A549 (cell line): ENCODE results near the gene CTAG1B. TPM values are rescaled to one million over a fixed set of nuclear protein-coding genes. Genes with fewer than 3 reads are reported as not detected.

ENCODE experiments used
- ATAC-seq, 2 experiments: fragments of 200-7000 bp in 1 of 2; fragments of >200 bp in 1 of 2; cut with Nextera tagmentation in 1 of 2; cut with Tn5 transposase in 1 of 2; 3 replicates each; pipeline versions ENCODE4 v1.8.0 to v1.9.1; 2018 to 2020; ENCODE audit warnings: mild to moderate bottlenecking in 1 of 2, moderate library complexity in 1 of 2
- CTCF ChIA-PET: fragments of 300-600 bp; sonication (Branson Sonifier 250); formaldehyde crosslinking; extraction: SDS; loops from one replicate; lab custom pipeline; 2021; ENCODE audit warnings: antibody characterized with exemption, inconsistent platforms; lab: Yijun Ruan, JAX
- POLR2A ChIA-PET: fragments of 350-600 bp; formaldehyde crosslinking; extraction: SDS; loops from one replicate; lab custom pipeline; 2021; ENCODE audit warnings: antibody characterized with exemption, inconsistent platforms; lab: Yijun Ruan, JAX
- DNase-seq, 2 experiments: peaks; one replicate each; pipeline versions ENCODE4 v3.0.0 to v3.0.0-alpha.2; 2011 to 2016; ENCODE audit warnings: low read depth in 1 of 2, low spot score in 1 of 2
- FAIRE-seq: peaks from 2 replicates; lab custom pipeline; 2011; peaks lifted over from hg19 to GRCh38; lab: Jason Lieb, UNC
- H3K27ac ChIP-seq, 2 experiments: fragments of >200 bp; sonication (Bioruptor Twin); formaldehyde crosslinking; 3 replicates each; pipeline ENCODE4 v1.5.1; 2016 to 2017
- H3K4me1 ChIP-seq: fragments of >200 bp; sonication (Bioruptor Twin); formaldehyde crosslinking; 3 replicates; pipeline ENCODE4 v1.6.1; 2016
- H3K4me2 ChIP-seq: fragments of >200 bp; sonication (Bioruptor Twin); formaldehyde crosslinking; 3 replicates; pipeline ENCODE4 v1.6.1; 2016
- H3K4me3 ChIP-seq: fragments of >200 bp; sonication (Bioruptor Twin); formaldehyde crosslinking; 3 replicates; pipeline ENCODE4 v1.5.1; 2016
- H3K9me3 ChIP-seq: fragments of >200 bp; sonication (Bioruptor Twin); formaldehyde crosslinking; 3 replicates; pipeline ENCODE4 v1.6.1; 2016
- BHLHE40 ChIP-seq: IDR thresholded peaks from 2 replicates; pipeline ENCODE4 v1.6.1; 2012; ENCODE audit warnings: low read depth, low read length, inconsistent platforms
- CBX8 ChIP-seq: fragments of 200-600 bp; sonication (generic); IDR thresholded peaks from 2 replicates; pipeline ENCODE4 v1.6.1; 2016
- CEBPB ChIP-seq, 2 experiments: fragments of >200 bp in 1 of 2; sonication (Bioruptor Twin) in 1 of 2; formaldehyde crosslinking in 1 of 2; IDR thresholded peaks; 2 replicates each; pipeline ENCODE4 v1.6.1; 2012 to 2016
- CHD2 ChIP-seq: fragments of 150-350 bp; IDR thresholded peaks from 2 replicates; pipeline ENCODE4 v1.6.1; 2014; ENCODE audit warnings: low read length; ENCODE audit not compliant: partially characterized antibody
- EHF ChIP-seq: fragments of 250-450 bp; sonication (Bioruptor Pico); IDR thresholded peaks from 2 replicates; pipeline ENCODE4 v1.5.0; 2020; ENCODE audit warnings: mild to moderate bottlenecking
- EHMT2 ChIP-seq: fragments of 200-600 bp; sonication (generic); IDR thresholded peaks from 2 replicates; pipeline ENCODE4 v1.6.1; 2016; ENCODE audit warnings: antibody characterized with exemption, low read depth, mild to moderate bottlenecking, moderate library complexity
- EP300 ChIP-seq, 2 experiments: fragments of >200 bp; sonication (Bioruptor Twin); formaldehyde crosslinking; IDR thresholded peaks; 2 replicates in 1 of 2; 3 replicates in 1 of 2; pipeline ENCODE4 v1.6.1; 2016 to 2017
- FOSB ChIP-seq: fragments of 250-450 bp; sonication (Bioruptor Pico); IDR thresholded peaks from 2 replicates; pipeline ENCODE4 v1.5.0; 2020; ENCODE audit warnings: mild to moderate bottlenecking, moderate library complexity
- GATA3 ChIP-seq: IDR thresholded peaks from 2 replicates; pipeline ENCODE4 v1.6.1; 2012; ENCODE audit warnings: borderline replicate concordance
- HEYL ChIP-seq: fragments of 250-450 bp; sonication (Bioruptor Pico); IDR thresholded peaks from 2 replicates; pipeline ENCODE4 v1.8.0; 2021; ENCODE audit warnings: mild to moderate bottlenecking, moderate library complexity
- JUN ChIP-seq, 2 experiments: fragments of >200 bp; sonication (Bioruptor Twin); formaldehyde crosslinking; IDR thresholded peaks; 2 replicates in 1 of 2; 3 replicates in 1 of 2; pipeline ENCODE4 v1.6.1; 2016 to 2017
- MAFK ChIP-seq: fragments of 450-650 bp; IDR thresholded peaks from 2 replicates; pipeline ENCODE4 v1.6.1; 2014; ENCODE audit not compliant: partially characterized antibody
- MAZ ChIP-seq: fragments of 150-350 bp; IDR thresholded peaks from 2 replicates; pipeline ENCODE4 v1.6.1; 2014; ENCODE audit warnings: antibody characterized with exemption, low read depth, low read length, borderline replicate concordance
- NFE2L2 ChIP-seq: fragments of 150-350 bp; conservative IDR thresholded peaks from 2 replicates; pipeline ENCODE4 v1.6.1; 2014; ENCODE audit warnings: low read length
- NPAS2 ChIP-seq: fragments of 250-450 bp; sonication (Bioruptor Pico); IDR thresholded peaks from 2 replicates; pipeline ENCODE4 v1.8.0; 2022; ENCODE audit warnings: mild to moderate bottlenecking, moderate library complexity, borderline replicate concordance
- PHF8 ChIP-seq: fragments of 200-600 bp; sonication (generic); IDR thresholded peaks from 2 replicates; pipeline ENCODE4 v1.6.1; 2016; ENCODE audit warnings: low read depth, mild to moderate bottlenecking, antibody characterized with exemption, moderate library complexity, borderline replicate concordance
- POLR2A ChIP-seq: IDR thresholded peaks from 2 replicates; pipeline ENCODE4 v1.6.1; 2012; ENCODE audit warnings: mild to moderate bottlenecking, low read length
- POLR2AphosphoS2 ChIP-seq: conservative IDR thresholded peaks from 2 replicates; pipeline ENCODE4 v1.6.1; 2012; ENCODE audit warnings: low read length, improper control_type of control experiment, inconsistent platforms
- RNF2 ChIP-seq: fragments of 200-600 bp; sonication (generic); IDR thresholded peaks from 2 replicates; pipeline ENCODE4 v1.6.1; 2016; ENCODE audit warnings: low read depth, mild to moderate bottlenecking, antibody characterized with exemption, moderate library complexity, borderline replicate concordance
- TP53 ChIP-seq: fragments of 250-450 bp; sonication (Bioruptor Pico); IDR thresholded peaks from 2 replicates; pipeline ENCODE4 v1.5.0; 2021; ENCODE audit warnings: mild to moderate bottlenecking, moderate library complexity
- ZNF302 ChIP-seq: fragments of 250-450 bp; sonication (Bioruptor Pico); IDR thresholded peaks from 2 replicates; pipeline ENCODE4 v1.9.0; 2021; ENCODE audit warnings: inconsistent platforms, mild to moderate bottlenecking, moderate library complexity
- WGBS: methylation state at CpG from one replicate; pipeline ENCODE4 v1.1.6; 2017; ENCODE audit errors: missing lambda C conversion rate; 5-methylcytosine and 5-hydroxymethylcytosine counted together
- polyA plus RNA-seq, 4 experiments: library from polyadenylated mRNA; depleted of rRNA in 3 of 4; stranded (reverse); fragments of >200 nt; fragmentation: RNase III in 1 of 4; extraction: RNeasy Plus Mini Kit Qiagen cat#74134 plus additional on column Dnase treatment in 1 of 4; gene quantifications; 2 replicates in 3 of 4; 3 replicates in 1 of 4; pipeline ENCODE4 v1.2.3, GENCODE V29; 2011 to 2017
- TF ChIP-seq, protein P1 (sequence below): fragments of 250-450 bp; sonication (Bioruptor Pico); IDR thresholded peaks from 2 replicates; pipeline ENCODE4 v1.5.0; 2020; ENCODE audit warnings: low read depth, mild to moderate bottlenecking, moderate library complexity
- TF ChIP-seq, protein P2 (sequence below): fragments of 450-650 bp; IDR thresholded peaks from 2 replicates; pipeline ENCODE4 v1.6.1; 2014; ENCODE audit warnings: antibody characterized with exemption
- TF ChIP-seq, protein P3 (sequence below): fragments of 200-600 bp; sonication (generic); IDR thresholded peaks from 2 replicates; pipeline ENCODE4 v1.6.1; 2016; ENCODE audit warnings: antibody characterized with exemption, mild to moderate bottlenecking, moderate library complexity

CTAG1B gene
- polyA plus RNA-seq, 2 of the 4 experiments (the other 2 are of a cell fraction): not detected

DNA sequence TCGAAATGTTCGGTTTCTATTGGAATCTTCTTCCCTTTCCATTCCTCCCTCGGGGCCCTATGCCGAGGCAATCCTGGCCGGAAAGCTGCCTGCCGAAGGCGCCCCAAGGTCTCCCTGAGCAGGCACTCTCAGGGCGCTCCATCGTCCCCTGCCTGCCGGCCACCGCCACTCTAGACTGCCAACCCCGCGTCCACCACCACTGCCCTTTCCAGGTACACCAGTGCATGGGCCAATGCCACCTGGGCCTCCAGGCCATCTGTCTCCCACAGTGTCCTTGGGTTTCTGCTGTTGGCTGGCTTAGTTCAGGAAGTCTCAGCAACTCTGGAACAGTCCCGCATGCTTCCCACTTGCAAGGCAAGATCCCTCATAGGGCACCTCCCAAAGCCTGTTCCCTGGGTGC is 19.6 kb downstream of the CTAG1B start (continued):
- TF ChIP-seq, protein P1, sequence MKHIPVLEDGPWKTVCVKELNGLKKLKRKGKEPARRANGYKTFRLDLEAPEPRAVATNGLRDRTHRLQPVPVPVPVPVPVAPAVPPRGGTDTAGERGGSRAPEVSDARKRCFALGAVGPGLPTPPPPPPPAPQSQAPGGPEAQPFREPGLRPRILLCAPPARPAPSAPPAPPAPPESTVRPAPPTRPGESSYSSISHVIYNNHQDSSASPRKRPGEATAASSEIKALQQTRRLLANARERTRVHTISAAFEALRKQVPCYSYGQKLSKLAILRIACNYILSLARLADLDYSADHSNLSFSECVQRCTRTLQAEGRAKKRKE (CRISPR knock-in tag): no peak
- TF ChIP-seq NFE2L2: no peak

DNA sequence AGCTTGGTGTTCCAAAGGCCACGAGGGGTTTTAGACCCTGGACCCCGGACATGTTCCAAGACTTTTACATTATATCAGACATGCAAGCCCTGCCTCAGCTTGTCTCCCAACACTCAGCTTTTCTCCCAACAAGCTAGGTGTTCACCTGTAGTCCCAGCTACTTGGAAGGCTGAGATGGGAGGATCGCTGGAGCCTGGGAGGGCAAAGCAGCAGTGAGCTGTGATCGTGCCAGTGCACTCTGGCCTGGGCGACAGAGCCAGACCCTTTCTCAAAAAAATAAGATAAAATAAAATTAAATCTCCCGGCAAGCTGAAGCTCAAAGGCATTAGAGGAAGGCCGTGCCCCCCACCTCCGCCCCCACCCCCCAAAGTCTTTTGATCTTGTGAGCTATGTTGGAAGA is 20.4 kb downstream of the CTAG1B start:
- FAIRE-seq: no peak
- Histone ChIP-seq H3K9me3 (no peaks in the 10 kb centered on the region; the same call in 2 of the 3 replicates), H3K4me3 (no peak overlapping the region), H3K4me2 (no peak overlapping the region), H3K4me1 (peaks cover 3% of the 10 kb centered on the region), H3K27ac (no peak overlapping the region)
- no peak for DNase-seq
- TF ChIP-seq RNF2 (no peak), PHF8 (no peak), TP53 (no peak), JUN (IDR thresholded peaks at IDR 0.05) (no peak), CBX8 (no peak), EP300 (IDR thresholded peaks at IDR 0.05) (no peak), POLR2A (no peak), POLR2AphosphoS2 (no peak)
- 66% methylated on average over 8 of the region's 8 CpGs for WGBS
- ChIA-PET CTCF (interaction anchor here (1.1 to 1.6 kb wide), 2 partner anchors 12 to 150 kb away, joined by 3 to 5 read pairs; no protein-coding TSS in a partner anchor), POLR2A (no interaction called here)
- no peak for ATAC-seq

DNA sequence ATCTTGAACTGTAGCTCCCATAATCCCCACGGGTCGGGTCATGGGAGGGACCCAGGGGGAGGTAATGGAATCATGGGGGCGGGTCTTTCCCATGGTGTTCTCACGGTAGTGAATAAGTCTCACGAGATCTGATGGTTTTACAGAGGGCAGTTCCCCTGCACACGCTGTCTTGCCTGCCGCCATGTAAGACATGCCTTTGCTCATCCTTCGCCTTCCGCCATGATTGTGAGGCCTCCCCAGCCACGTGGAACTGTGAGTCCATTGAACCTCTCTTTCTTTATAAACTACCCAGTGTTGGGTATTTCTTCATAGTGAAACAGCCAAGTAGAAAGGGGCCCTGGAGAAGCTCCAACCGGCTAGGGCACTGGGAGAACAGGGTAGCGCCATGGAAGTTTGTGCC is 21.9 kb downstream of the CTAG1B start:
- no peak for ATAC-seq
- Histone ChIP-seq H3K4me3 (no peak overlapping the region), H3K4me2 (no peak overlapping the region), H3K27ac (no peak overlapping the region), H3K4me1 (no peaks in the 10 kb centered on the region), H3K9me3 (peaks cover 5% of the 10 kb centered on the region; the same call in 1 of the 3 replicates)
- ChIA-PET POLR2A (no interaction called here), CTCF (no interaction called here)
- WGBS: 65% methylated on average over 11 of the region's 12 CpGs
- FAIRE-seq: no peak
- no peak for DNase-seq
- TF ChIP-seq, protein P2, sequence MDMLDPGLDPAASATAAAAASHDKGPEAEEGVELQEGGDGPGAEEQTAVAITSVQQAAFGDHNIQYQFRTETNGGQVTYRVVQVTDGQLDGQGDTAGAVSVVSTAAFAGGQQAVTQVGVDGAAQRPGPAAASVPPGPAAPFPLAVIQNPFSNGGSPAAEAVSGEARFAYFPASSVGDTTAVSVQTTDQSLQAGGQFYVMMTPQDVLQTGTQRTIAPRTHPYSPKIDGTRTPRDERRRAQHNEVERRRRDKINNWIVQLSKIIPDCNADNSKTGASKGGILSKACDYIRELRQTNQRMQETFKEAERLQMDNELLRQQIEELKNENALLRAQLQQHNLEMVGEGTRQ: no peak
- no peak for TF ChIP-seq GATA3
- TF ChIP-seq ZNF302 (CRISPR knock-in tag): no peak
- TF ChIP-seq CBX8: no peak
- TF ChIP-seq POLR2AphosphoS2: no peak
- TF ChIP-seq MAFK: no peak
- TF ChIP-seq EHF (CRISPR knock-in tag): no peak
- no peak for TF ChIP-seq HEYL
- TF ChIP-seq FOSB (CRISPR knock-in tag): no peak
- TF ChIP-seq MAZ: no peak
- TF ChIP-seq BHLHE40: no peak
- TF ChIP-seq POLR2A: no peak
- TF ChIP-seq, protein P3, sequence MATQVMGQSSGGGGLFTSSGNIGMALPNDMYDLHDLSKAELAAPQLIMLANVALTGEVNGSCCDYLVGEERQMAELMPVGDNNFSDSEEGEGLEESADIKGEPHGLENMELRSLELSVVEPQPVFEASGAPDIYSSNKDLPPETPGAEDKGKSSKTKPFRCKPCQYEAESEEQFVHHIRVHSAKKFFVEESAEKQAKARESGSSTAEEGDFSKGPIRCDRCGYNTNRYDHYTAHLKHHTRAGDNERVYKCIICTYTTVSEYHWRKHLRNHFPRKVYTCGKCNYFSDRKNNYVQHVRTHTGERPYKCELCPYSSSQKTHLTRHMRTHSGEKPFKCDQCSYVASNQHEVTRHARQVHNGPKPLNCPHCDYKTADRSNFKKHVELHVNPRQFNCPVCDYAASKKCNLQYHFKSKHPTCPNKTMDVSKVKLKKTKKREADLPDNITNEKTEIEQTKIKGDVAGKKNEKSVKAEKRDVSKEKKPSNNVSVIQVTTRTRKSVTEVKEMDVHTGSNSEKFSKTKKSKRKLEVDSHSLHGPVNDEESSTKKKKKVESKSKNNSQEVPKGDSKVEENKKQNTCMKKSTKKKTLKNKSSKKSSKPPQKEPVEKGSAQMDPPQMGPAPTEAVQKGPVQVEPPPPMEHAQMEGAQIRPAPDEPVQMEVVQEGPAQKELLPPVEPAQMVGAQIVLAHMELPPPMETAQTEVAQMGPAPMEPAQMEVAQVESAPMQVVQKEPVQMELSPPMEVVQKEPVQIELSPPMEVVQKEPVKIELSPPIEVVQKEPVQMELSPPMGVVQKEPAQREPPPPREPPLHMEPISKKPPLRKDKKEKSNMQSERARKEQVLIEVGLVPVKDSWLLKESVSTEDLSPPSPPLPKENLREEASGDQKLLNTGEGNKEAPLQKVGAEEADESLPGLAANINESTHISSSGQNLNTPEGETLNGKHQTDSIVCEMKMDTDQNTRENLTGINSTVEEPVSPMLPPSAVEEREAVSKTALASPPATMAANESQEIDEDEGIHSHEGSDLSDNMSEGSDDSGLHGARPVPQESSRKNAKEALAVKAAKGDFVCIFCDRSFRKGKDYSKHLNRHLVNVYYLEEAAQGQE: no peak
- no peak for TF ChIP-seq EP300 (IDR thresholded peaks at IDR 0.05)
- TF ChIP-seq CHD2: no peak
- no peak for TF ChIP-seq EHMT2
- no peak for TF ChIP-seq NPAS2
- no peak for TF ChIP-seq CEBPB (IDR thresholded peaks at IDR 0.05)
